HepG2 (cell line): ENCODE results near the gene PMVK. TPM values are rescaled to one million over a fixed set of nuclear protein-coding genes. Genes with fewer than 3 reads are reported as not detected.

Experiments
- CC2D1A ChIP-seq: sonication (generic); formaldehyde crosslinking; IDR thresholded peaks from 2 replicates; pipeline ENCODE4 v1.8.1; 2023; ENCODE audit warnings: mild to moderate bottlenecking, missing genetic modification reagents
- GRHL1 ChIP-seq: sonication (generic); formaldehyde crosslinking; conservative IDR thresholded peaks from 2 replicates; pipeline ENCODE4 v1.8.0; 2022; ENCODE audit warnings: missing genetic modification reagents
- PPARG ChIP-seq: conservative IDR thresholded peaks from 2 replicates; pipeline ENCODE4 v1.6.1; 2016; ENCODE audit warnings: missing biosample characterization, missing genetic modification reagents
- TFAP4 ChIP-seq: sonication (generic); IDR thresholded peaks from 2 replicates; pipeline ENCODE4 v1.6.1; 2016; ENCODE audit warnings: low read depth, borderline replicate concordance
- ZBTB42 ChIP-seq: sonication (generic); formaldehyde crosslinking; IDR thresholded peaks from 2 replicates; pipeline ENCODE4 v1.5.0; 2020; ENCODE audit warnings: mild to moderate bottlenecking, missing genetic modification reagents
- ZEB1 ChIP-seq: IDR thresholded peaks from 2 replicates; pipeline ENCODE4 v1.6.1; 2012; ENCODE audit warnings: mild to moderate bottlenecking, low read depth, inconsistent platforms; ENCODE audit not compliant: insufficient replicate concordance
- ZNF607 ChIP-seq: sonication (generic); formaldehyde crosslinking; IDR thresholded peaks from 2 replicates; pipeline ENCODE4 v1.5.1; 2020; ENCODE audit warnings: missing genetic modification reagents, mild to moderate bottlenecking, borderline replicate concordance
- polyA plus RNA-seq, 8 experiments: library from polyadenylated mRNA; depleted of rRNA in 3 of 8; stranded (reverse) in 7 of 8; unstranded in 1 of 8; fragments of >200 nt; fragmentation: Illumina TruSeq in 4 of 8; extraction: Trizol in 4 of 8; gene quantifications; 2 replicates each; pipeline versions ENCODE4 v1.2.1 to v1.2.3, GENCODE V29; 2011 to 2016; ENCODE audit warnings: low read depth in 4 of 8, missing spikeins in 1 of 8, mixed read lengths in 1 of 8; ENCODE audit not compliant: insufficient read depth in 1 of 8
- total RNA-seq, 5 experiments: library from RNA; depleted of rRNA; stranded (reverse); fragments of >200 nt; fragmentation: Illumina TruSeq; extraction: Trizol; gene quantifications; 2 replicates each; pipeline ENCODE4 v1.2.3, GENCODE V29; 2016; ENCODE audit warnings: low read depth in 1 of 5
- TF ChIP-seq, protein P1 (sequence below): sonication (generic); formaldehyde crosslinking; IDR thresholded peaks from 2 replicates; pipeline ENCODE4 v1.5.0; 2020; ENCODE audit warnings: mild to moderate bottlenecking, missing genetic modification reagents, borderline replicate concordance
- TF ChIP-seq, protein P2 (sequence below): sonication (generic); formaldehyde crosslinking; IDR thresholded peaks from 2 replicates; pipeline ENCODE4 v1.5.0; 2020; ENCODE audit warnings: missing genetic modification reagents
- TF ChIP-seq, protein P3 (sequence below): IDR thresholded peaks from 2 replicates; pipeline ENCODE4 v1.6.1; 2016
- TF ChIP-seq, protein P4 (sequence below): sonication (generic); formaldehyde crosslinking; IDR thresholded peaks from 2 replicates; pipeline ENCODE4 v1.4.0; 2020; ENCODE audit warnings: missing genetic modification reagents

Gene PMVK
- total and polyA plus RNA-seq, 2 of the 13 experiments (the other 11 are each of a cell fraction or from before 2014, with no cell fraction given) = 3.9 to 12.6 TPM

DNA sequence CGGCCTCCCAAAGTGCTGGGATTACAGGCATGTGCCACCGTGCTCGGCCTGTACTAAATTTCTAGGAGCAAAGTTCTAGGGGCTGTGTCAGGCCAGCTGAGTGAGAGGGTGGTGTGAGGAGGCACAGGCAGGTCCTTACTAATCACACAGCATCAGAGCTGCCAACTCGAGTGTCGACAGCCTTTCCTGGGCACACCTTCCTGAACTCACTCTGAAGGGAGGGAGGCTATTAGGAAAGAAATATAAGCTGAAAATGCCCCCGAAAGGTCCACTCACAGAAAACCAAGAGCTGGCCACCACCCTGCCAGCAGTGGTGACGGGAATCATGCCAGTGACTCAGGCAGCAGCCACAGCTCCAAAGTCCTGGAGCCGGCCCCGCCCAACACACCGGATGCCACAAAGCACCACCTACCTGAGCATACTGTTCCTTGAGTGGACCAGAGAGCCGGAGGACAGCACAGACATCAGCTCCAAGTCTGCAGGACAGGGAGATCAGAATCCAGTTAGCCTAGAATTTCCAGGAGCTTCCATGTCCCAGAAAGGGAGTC lies 4.5 kb downstream of the PMVK start (continued):
- TF ChIP-seq, protein P1, sequence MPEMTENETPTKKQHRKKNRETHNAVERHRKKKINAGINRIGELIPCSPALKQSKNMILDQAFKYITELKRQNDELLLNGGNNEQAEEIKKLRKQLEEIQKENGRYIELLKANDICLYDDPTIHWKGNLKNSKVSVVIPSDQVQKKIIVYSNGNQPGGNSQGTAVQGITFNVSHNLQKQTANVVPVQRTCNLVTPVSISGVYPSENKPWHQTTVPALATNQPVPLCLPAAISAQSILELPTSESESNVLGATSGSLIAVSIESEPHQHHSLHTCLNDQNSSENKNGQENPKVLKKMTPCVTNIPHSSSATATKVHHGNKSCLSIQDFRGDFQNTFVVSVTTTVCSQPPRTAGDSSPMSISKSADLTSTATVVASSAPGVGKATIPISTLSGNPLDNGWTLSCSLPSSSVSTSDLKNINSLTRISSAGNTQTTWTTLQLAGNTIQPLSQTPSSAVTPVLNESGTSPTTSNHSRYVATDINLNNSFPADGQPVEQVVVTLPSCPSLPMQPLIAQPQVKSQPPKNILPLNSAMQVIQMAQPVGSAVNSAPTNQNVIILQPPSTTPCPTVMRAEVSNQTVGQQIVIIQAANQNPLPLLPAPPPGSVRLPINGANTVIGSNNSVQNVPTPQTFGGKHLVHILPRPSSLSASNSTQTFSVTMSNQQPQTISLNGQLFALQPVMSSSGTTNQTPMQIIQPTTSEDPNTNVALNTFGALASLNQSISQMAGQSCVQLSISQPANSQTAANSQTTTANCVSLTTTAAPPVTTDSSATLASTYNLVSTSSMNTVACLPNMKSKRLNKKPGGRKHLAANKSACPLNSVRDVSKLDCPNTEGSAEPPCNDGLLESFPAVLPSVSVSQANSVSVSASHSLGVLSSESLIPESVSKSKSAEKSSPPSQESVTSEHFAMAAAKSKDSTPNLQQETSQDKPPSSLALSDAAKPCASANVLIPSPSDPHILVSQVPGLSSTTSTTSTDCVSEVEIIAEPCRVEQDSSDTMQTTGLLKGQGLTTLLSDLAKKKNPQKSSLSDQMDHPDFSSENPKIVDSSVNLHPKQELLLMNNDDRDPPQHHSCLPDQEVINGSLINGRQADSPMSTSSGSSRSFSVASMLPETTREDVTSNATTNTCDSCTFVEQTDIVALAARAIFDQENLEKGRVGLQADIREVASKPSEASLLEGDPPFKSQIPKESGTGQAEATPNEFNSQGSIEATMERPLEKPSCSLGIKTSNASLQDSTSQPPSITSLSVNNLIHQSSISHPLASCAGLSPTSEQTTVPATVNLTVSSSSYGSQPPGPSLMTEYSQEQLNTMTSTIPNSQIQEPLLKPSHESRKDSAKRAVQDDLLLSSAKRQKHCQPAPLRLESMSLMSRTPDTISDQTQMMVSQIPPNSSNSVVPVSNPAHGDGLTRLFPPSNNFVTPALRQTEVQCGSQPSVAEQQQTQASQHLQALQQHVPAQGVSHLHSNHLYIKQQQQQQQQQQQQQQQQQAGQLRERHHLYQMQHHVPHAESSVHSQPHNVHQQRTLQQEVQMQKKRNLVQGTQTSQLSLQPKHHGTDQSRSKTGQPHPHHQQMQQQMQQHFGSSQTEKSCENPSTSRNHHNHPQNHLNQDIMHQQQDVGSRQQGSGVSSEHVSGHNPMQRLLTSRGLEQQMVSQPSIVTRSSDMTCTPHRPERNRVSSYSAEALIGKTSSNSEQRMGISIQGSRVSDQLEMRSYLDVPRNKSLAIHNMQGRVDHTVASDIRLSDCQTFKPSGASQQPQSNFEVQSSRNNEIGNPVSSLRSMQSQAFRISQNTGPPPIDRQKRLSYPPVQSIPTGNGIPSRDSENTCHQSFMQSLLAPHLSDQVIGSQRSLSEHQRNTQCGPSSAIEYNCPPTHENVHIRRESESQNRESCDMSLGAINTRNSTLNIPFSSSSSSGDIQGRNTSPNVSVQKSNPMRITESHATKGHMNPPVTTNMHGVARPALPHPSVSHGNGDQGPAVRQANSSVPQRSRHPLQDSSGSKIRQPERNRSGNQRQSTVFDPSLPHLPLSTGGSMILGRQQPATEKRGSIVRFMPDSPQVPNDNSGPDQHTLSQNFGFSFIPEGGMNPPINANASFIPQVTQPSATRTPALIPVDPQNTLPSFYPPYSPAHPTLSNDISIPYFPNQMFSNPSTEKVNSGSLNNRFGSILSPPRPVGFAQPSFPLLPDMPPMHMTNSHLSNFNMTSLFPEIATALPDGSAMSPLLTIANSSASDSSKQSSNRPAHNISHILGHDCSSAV (CRISPR knock-in tag) = no peak
- TF ChIP-seq ZNF607 (CRISPR knock-in tag) (peak; percentile 74), CC2D1A (no peak), PPARG (CRISPR knock-in tag) (peak; percentile 44; the same call in 1 of the 2 replicates), ZEB1 (peak; percentile 89), GRHL1 (CRISPR knock-in tag) (no peak), ZBTB42 (no peak), TFAP4 (peak; percentile 85)
- TF ChIP-seq, protein P2, sequence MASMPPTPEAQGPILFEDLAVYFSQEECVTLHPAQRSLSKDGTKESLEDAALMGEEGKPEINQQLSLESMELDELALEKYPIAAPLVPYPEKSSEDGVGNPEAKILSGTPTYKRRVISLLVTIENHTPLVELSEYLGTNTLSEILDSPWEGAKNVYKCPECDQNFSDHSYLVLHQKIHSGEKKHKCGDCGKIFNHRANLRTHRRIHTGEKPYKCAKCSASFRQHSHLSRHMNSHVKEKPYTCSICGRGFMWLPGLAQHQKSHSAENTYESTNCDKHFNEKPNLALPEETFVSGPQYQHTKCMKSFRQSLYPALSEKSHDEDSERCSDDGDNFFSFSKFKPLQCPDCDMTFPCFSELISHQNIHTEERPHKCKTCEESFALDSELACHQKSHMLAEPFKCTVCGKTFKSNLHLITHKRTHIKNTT (CRISPR knock-in tag) = no peak
- TF ChIP-seq, protein P3, sequence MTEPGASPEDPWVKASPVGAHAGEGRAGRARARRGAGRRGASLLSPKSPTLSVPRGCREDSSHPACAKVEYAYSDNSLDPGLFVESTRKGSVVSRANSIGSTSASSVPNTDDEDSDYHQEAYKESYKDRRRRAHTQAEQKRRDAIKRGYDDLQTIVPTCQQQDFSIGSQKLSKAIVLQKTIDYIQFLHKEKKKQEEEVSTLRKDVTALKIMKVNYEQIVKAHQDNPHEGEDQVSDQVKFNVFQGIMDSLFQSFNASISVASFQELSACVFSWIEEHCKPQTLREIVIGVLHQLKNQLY (CRISPR knock-in tag) = 0 out of 2 replicates have a peak, but pooled peaks have one; percentile 32
- TF ChIP-seq, protein P4, sequence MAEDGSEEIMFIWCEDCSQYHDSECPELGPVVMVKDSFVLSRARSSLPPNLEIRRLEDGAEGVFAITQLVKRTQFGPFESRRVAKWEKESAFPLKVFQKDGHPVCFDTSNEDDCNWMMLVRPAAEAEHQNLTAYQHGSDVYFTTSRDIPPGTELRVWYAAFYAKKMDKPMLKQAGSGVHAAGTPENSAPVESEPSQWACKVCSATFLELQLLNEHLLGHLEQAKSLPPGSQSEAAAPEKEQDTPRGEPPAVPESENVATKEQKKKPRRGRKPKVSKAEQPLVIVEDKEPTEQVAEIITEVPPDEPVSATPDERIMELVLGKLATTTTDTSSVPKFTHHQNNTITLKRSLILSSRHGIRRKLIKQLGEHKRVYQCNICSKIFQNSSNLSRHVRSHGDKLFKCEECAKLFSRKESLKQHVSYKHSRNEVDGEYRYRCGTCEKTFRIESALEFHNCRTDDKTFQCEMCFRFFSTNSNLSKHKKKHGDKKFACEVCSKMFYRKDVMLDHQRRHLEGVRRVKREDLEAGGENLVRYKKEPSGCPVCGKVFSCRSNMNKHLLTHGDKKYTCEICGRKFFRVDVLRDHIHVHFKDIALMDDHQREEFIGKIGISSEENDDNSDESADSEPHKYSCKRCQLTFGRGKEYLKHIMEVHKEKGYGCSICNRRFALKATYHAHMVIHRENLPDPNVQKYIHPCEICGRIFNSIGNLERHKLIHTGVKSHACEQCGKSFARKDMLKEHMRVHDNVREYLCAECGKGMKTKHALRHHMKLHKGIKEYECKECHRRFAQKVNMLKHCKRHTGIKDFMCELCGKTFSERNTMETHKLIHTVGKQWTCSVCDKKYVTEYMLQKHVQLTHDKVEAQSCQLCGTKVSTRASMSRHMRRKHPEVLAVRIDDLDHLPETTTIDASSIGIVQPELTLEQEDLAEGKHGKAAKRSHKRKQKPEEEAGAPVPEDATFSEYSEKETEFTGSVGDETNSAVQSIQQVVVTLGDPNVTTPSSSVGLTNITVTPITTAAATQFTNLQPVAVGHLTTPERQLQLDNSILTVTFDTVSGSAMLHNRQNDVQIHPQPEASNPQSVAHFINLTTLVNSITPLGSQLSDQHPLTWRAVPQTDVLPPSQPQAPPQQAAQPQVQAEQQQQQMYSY (CRISPR knock-in tag) = no peak; the same call in 1 of the 2 replicates
